GM19452 (cell line): Measurements from ENCODE around the gene RAI1.

Experiments
- ATAC-seq: cut with Tn5 transposase; IDR thresholded peaks from one replicate; pipeline ENCODE4 v1.9.1; 2021; ENCODE audit not compliant: unreplicated experiment

Gene RAI1

DNA sequence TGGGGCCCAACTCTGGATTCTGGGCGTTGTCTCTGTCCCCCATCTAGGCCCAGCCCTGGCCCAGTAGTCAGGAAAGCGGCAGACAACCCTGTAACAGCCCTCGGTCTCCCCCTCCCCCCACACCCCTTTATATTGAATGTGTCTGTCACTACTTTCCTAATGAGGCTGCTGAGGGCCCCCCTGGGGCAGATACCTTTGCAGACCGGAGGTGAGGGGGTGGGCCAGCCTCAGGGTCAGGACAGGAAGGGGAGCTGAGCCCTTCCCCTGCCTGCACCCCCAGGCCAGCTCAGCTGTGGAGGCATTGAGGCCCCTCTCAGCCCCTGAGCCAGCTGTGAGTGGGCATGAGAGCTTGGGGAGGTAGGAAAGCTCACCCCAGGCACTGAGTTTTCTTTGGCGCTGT is 17.1 kb downstream of the RAI1 start:
- ATAC-seq: no peak

GRCh38 chr17:17698869-17699351 is 17.7 kb downstream of the RAI1 start:
- ATAC-seq: no peak

DNA sequence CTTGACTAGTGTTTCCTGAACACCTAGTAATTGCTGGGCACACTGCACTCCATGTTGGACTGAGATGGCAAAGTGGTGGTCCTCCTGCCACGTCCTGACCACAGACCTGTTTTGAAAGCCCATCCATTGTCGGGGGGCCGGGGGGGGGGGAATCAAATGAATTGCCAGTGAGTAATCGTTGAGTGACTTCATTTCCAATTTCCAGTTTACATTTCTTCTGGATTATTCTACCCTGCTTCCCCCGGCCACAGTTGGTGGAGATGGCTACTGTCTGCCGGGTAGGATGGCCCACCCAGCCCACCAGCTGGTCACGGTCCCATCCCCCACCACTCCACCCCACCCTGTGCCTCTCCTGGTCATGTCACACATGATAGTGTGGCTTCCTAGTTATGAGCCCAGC is 18.2 kb downstream of the RAI1 start:
- ATAC-seq: no peak

DNA sequence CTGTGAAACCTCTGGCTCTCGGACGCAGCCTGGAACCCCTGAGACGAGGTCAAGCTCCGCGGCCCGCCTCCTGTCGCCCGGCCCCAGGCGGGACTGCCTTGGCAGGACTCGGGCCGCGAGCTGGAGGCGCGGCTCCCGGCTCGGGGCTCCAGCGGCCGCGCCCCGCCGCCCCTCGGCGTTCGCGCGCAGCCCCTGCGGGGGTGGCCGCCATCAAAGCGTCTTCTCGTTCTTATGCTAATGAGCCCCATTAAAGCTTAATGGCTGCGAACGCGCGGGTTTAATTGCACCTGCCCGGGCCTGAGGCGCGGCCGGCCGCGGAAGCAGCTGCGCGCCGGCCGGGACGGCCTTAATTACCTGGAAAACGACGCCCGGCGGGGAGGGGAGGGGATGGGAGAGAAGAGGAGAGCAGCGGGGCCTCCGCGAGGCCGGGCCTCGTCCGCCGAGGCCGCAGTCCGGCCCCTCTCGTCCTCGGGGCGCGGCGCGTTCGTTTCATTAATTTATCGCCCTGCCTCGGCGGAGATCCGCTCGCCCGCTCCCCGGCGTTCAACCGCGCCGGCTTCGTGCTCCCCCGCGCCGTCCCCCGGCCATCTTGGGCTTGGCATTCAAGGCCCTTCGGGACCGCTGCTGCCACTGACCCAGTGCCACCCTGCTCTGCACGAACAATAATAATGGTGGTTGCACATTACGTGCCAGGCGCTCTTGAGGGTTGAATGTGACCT is 19.2 kb downstream of the RAI1 start:
- no peak for ATAC-seq

DNA sequence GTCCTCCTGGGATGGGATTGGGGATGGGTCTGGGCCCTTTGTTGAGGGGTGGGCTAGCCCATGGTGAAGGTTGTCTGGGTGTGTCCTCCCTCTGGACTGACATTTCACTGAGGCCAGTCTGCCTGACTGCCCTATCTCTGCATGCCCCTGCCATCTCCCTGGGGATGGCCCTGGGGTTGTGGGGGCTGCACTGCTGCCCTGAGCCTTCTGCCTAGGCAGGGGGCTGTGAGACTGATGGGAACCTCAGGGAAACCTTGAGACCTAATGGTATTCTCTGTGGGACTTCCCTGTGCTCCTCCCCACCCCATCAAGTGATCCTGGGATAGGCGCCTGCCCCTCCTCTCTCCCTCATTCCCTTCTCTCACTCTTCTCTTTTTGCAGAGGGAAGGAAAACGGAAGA is 19.9 kb downstream of the RAI1 start:
- no peak for ATAC-seq

GRCh38 chr17:17701658-17702057 is 20.4 kb downstream of the RAI1 start:
- no peak for ATAC-seq

DNA sequence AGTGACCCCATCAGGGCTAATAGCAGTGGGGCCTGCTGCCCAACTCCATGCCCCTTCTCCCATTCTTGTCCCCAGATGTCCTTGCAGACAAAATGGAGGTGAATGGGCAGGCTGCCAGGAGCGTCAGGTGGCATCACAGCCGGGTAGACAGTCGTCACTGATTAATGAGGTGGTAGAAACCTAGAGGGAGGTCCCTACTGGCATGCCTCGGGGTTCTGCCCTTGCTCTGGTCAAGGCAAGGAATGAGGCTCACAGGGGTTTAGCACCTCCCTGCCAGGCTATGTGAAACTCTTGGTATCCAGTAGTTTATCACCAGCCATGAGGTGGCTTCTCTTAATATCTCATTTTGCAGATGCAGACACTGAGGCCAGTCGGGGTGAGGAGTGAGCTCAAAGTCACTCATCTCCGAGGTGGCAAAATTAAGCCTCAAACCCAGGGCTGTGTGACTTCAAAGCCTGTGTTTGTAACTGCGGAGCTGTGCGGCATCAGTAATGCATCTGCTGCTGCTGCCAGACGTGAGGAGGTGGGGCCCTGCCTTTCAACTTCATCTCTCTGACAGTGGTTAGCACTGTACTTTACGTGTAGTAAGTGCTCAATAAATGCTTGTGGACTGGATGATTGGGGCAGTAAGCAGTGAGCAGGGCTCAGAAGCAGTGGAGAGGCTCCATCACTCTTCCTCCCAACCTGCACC is 21.3 kb downstream of the RAI1 start:
- ATAC-seq: no peak

GRCh38 chr17:17703140-17703919 is 22.1 kb downstream of the RAI1 start:
- no peak for ATAC-seq

GRCh38 chr17:17704931-17705330 is 23.7 kb downstream of the RAI1 start:
- ATAC-seq: no peak

DNA sequence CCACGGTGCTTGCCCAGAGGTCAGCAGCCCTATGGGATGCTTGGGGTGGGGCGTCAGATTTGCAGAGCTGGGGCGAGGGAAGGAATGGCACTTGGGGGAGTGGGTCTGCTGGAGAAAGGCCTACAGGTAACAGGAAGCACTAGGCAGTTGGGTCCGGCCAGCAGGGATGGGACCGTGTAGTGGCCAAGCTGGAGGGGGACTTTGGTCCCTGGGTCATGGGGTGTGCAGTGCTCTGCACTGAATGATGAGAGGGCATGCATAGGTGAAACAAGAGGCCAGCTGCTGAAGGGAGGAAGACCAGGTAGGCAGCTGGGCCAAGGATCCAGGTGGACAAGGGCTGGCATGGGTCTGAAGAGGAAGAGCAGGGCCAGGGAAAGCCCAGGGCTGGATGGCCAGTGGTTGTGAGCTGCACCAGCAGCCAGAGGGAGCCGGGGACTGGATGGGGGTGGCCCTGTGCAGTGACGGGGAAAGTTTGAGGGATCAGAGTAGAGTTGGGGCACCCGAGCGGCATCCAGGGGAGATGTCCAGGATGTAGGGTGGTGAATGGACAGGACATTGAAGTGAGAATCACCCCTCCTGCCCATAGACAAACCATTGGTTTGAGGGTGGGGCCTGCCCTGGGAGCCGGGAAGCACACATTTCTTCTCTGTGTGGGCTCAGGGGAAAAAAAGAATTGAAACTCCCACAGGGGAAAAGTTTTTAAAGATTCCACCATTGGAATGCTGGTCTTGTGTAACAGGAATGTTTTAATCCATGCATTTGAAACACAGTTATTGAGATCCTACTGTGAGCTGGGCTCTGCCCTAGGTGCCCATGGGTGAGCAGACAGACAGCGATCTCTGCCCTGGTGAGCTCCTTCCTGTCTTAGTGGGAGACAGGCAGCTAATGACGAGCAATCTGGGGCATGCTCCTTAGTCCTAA is 25.1 kb downstream of the RAI1 start:
- no peak for ATAC-seq

DNA sequence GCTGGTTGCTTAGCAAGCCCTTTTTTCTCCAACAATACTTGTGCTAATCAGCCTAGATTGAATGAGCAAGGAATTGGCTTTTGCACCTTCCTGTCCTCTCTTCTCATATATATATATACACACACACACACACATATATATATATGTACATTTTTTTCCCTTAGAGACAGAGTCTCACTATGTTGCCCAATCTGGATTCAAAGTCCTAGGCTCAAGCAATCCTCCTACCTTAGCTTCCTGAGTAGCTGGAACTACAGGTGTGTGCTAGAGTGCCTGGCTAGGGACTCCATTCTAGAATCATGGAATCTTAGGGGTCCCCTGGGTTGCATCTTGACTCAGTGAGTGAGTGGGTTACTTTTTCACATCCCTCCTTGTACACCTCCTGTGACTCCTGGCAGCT is 27.0 kb downstream of the RAI1 start:
- ATAC-seq: no peak

DNA sequence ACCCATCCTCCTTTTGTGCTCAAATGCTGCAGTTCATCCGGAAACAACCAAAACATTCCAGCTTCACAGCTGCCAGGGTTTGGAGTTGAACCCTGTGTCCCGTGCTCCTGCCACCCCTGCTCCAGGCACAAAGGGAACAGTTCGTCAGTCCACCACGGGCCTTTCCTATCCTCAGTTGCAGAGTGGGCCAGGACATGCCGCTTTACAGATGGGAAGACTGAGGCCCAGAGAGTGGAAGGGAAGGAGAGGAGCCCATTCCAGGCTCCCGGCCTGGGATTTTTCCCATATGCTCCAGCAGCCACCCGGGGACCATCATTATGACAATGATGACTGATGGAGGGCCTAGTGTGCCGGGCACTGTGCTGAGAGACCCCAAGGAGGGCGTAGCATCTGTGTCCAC is 27.6 kb downstream of the RAI1 start:
- ATAC-seq: no peak

- ATAC-seq: no peak
Measured at GRCh38 chr17:17709815-17710321, 28.6 kb downstream of the RAI1 start.

DNA sequence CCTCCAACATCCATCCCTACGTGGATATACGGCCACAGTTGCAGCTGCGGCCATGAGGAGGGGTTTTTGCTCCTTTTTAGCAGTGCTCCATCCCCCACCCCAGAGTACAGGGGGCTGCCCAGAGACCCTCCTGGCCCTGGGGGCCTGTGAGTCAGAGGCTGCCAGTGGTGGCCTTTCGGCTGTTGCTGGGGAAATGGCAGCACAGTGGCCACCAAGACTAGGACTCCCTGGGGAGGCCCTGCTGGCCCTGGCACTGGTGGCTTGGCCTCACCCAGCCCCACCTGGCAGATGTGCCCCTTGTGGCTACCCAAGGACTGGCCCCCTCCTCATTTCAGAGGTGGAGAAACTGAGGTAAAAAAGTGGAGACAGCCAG is 29.1 kb downstream of the RAI1 start:
- ATAC-seq: no peak

DNA sequence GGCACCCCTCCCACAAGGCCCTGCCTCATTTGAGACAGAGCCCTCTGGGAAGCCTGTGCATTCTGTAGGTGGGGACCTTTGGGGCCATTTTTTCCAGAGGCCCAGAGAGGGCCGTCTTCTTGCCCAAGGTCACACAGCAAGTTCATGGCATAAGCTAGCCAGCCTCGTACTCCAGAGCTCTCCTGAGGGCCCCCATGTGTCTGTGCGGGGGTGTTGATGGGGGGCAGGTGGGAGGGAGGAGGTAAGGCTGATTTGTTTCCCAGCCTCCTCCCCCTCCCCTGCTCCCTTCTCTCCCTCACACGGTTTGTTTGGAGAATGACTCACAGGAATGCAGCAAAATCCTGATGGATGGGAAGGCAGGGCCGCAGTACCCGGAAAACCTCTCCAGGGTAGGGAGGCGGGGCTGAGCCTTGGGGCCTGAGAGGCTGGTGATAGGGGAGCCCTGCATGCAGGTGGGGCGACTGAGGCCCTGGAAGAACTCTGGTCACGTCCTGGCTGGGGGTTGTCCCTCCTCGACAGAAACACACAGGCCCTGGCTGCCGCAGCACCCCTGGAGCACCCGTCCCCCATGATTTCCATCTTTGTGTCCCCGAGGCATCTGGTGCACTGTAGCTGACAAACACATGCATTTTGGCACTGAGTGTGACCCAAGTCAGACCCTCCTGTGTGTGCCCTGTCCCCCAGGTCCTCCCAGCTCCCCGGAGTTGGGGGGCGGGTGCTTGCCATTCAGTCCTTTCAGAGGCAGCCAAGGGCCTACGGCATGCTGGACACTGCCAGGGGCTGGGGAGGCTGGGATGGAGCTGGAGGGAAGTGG is 29.7 kb downstream of the RAI1 start:
- no peak for ATAC-seq

GRCh38 chr17:17711641-17712162 is 30.4 kb downstream of the RAI1 start:
- no peak for ATAC-seq

DNA sequence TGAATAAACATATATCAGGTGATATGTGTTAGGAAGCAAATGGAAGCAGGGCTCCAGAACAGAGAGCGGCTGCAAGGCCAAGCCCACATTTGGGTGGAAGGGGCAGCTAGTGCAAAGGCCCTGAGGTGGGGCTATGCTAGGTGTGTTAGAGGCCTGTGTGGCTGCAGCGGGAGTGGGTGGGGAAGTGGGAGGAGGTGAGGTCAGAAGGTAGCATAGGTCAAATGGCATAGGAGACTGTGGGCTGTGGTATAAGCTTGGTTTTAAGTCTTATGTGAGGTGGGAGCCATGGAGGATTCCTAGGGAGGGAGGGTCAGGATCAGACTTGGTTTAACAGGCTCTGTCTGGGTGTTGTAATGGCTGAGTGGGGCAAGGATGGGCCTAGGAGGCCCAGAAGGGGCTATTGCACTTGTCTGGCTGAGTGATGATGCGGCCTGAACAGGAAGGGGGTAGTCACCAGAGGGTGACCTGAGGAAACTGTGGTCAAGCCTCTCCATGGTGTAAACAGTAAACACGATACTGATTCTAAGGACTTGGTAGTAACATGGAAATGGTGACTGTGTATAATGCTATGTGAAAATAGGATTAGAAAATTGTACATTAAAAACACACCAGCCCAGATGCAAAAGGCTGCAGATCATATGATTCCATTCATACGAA is 31.1 kb downstream of the RAI1 start:
- peak; percentile 95 for ATAC-seq

DNA sequence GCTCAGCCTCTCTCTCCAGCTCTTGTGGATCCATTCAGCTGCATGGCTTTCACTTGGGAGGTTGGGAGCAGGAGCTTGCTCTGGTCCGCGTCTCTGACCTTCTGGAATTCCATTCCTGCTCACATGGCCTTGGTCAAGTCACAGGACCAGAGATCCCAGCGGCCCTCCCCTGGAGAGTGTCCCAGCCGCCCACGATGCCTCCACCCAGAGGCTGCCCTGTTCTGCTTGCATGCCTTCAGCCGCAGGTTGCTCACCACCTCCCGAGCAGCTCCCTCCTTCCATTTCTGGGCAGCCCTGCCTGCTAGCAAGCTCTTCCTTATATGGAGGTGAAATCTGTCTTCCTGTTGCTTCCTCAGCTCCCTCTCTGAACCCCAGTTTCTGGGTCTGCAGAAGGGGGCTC is 32.6 kb downstream of the RAI1 start:
- ATAC-seq: no peak

GRCh38 chr17:17714261-17714866 is 33.1 kb downstream of the RAI1 start:
- no peak for ATAC-seq
